ENCODE data around the gene SKI.

SKI gene

DNA sequence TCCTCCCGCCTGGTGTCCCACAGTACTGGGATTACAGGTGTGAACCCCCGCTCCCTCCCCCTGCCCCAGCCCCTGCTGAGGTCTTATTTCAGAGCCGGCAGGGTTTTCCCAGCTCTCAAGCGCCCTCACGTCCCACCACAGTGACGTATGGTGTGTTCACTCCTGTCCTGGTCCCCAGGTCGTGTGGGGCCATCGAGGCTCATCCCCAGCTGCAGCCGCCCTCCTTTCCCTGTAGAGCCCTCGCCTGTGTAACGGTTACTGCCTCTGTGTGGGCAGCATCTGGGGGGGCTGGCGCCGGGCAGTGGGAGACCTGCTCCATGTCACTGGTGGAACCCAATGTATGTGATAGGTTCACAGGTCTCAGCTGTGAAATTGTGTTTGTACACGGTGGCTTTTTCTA is 23.2 kb downstream of the SKI start:
- no peak overlapping the region for H3K4me3 ChIP-seq (ENCODE audit: low read depth, low read length)
- TF ChIP-seq, protein P1, sequence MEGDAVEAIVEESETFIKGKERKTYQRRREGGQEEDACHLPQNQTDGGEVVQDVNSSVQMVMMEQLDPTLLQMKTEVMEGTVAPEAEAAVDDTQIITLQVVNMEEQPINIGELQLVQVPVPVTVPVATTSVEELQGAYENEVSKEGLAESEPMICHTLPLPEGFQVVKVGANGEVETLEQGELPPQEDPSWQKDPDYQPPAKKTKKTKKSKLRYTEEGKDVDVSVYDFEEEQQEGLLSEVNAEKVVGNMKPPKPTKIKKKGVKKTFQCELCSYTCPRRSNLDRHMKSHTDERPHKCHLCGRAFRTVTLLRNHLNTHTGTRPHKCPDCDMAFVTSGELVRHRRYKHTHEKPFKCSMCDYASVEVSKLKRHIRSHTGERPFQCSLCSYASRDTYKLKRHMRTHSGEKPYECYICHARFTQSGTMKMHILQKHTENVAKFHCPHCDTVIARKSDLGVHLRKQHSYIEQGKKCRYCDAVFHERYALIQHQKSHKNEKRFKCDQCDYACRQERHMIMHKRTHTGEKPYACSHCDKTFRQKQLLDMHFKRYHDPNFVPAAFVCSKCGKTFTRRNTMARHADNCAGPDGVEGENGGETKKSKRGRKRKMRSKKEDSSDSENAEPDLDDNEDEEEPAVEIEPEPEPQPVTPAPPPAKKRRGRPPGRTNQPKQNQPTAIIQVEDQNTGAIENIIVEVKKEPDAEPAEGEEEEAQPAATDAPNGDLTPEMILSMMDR (IDR thresholded peaks at IDR 0.05; ENCODE audit: borderline replicate concordance, insufficient read depth, low read depth, low read length), result no peak

DNA sequence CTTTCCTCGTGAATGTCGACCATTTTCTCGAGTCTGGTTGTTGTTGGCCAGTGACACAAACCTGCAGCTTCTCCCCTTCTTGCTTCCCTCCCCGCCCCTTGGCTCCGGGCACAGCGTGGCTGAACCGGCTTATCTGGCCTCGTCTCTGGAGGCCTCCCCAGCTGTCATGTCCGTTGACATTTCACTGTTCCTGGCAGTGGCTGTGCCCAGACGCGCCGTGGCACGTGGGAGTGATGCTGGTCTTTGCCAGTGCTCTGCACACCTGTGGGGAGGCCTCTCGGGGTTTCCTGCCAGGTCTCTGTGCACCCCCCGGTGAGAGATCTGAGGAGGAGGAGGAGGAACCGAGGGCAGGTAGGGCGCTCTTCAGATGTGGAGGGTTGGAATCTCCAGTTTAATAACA is 23.7 kb downstream of the SKI start:
- TF ChIP-seq, protein P1 (IDR thresholded peaks at IDR 0.05; ENCODE audit: borderline replicate concordance, insufficient read depth, low read depth, low read length), result no peak
- H3K4me3 ChIP-seq (ENCODE audit: low read depth, low read length), result no peak overlapping the region

DNA sequence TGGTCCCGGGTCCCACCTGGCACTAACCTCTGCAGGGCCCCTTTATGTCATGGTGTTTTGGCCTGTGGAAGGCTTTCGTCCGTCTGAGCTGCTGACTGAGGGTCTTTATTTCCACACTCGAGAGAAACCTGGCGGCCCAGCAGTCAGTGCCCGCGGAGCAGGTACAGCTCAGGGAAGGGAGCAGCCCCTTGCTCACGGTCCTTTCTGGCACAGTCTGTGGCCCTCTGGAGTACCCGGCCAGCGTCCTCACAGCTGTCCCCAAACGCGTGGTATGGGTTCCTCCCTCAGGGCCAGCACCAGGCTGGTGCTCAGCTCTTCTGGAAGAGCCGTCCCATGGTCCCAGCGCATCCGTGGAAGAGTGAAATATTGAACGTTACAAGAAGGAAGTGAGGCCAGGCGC is 24.3 kb downstream of the SKI start:
- TF ChIP-seq, protein P1 (IDR thresholded peaks at IDR 0.05; ENCODE audit: borderline replicate concordance, insufficient read depth, low read depth, low read length), result no peak
- no peak overlapping the region for H3K4me3 ChIP-seq (ENCODE audit: low read depth, low read length)

DNA sequence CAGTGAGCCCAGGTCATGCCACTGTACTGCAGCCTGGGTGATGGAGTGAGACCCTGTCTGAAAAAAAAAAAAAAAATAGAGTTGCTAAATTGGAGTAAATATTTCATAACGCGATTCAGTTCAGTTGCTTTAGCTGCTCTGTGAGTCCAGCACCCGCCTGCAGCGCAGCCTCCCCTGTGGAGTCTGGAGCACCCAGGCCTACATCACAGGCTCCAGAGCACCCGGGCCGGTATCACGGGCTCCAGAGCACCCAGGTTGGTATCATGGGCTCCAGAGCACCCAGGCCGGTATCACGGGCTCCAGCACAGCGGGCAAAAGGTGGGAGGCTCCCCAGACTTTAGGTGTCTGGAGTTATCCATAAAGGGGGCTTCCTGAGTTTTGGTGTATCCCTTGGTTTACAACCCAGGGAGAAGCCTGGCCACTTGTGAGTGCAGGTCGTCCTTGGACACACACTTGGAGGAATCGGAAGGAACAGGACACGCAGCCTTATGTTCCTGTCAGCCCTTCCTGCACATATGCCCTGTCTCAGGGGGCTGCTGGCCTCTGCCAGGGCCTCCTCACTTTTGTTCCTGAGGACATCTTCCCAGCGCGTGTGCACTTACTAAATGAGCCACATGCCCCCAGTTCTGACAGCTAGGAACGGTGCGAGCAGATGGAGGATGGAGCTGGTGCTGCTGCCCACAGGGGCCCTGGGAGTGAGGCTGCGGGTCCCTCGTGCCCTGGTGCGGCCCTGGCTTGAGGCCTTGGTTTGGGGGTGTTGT is 25.1 kb downstream of the SKI start:
- no peak overlapping the region for H3K4me3 ChIP-seq (ENCODE audit: low read depth, low read length)
- TF ChIP-seq, protein P1 (IDR thresholded peaks at IDR 0.05; ENCODE audit: borderline replicate concordance, insufficient read depth, low read depth, low read length), result no peak

DNA sequence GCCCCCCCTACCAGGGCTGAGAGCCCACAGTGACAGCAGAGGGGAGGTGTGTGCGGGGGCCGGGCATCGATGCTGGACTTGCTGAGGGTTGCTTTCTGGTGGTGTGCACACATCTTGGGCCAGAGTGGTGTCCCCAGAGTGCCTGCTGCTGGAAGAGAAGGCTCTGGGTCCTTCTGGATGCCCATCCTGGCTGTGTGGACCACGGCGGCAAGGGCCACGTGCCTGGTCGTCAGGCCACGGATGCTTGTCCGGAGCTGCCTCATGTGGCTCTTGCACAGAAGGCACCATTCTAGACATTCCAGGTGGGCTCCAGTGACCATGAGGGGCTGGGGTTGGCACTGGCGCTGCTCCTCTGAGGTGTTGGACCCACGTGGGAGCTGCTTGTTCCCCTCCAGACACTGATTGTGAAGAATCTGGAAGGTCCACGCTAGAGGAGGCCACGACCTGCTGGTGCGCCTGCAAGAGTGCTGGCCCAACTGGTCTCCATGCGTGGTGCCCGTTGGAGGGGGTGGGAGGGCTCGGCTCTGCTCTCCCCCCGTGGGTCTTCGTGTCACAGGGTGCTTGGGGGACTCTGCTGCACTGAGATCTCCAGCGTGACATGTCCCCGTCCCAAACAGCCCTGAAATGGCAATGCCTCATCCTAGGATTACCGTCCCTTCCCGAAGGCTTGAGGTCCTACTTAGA is 25.8 kb downstream of the SKI start:
- TF ChIP-seq, protein P1 (IDR thresholded peaks at IDR 0.05; ENCODE audit: borderline replicate concordance, insufficient read depth, low read depth, low read length), result no peak

DNA sequence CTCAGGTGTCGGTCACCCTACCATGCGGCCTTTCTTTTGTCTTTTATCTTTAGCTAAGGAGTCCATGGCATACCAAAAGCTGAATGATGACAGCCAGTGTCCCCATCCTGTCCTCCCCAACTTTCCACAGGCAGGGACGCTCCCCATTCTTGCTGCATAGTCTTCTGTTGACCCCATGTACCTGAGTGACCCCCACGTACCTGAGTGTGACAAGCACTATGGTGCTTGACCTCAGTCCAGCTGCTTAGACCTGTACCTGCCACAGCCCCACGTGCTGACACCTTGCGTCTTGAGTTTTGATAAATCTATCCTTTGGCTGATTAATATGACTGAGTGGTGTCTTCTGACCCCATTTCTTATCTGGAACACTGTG is 26.9 kb downstream of the SKI start:
- H3K4me3 ChIP-seq (ENCODE audit: low read depth, low read length), result no peak overlapping the region
- TF ChIP-seq, protein P1 (IDR thresholded peaks at IDR 0.05; ENCODE audit: borderline replicate concordance, insufficient read depth, low read depth, low read length), result no peak

More for the DNA sequence above, 25.8 kb downstream of the SKI start:
- H3K4me3 ChIP-seq (ENCODE audit: low read depth, low read length), result no peak overlapping the region

Measured in GM12875 (cell line).